K562 (cell line): ENCODE data around the gene HDLBP. TPM values are rescaled to one million over a fixed set of nuclear protein-coding genes. Genes with fewer than 3 reads are reported as not detected.

Experiments
- CHAMP1 ChIP-seq: fragments of 450-650 bp; IDR thresholded peaks from 2 replicates; pipeline ENCODE4 v1.6.1; 2016; ENCODE audit warnings: mild to moderate bottlenecking
- CREB5 ChIP-seq: fragments of 250-450 bp; sonication (Bioruptor Pico); IDR thresholded peaks from 2 replicates; pipeline ENCODE4 v1.5.0; 2020; ENCODE audit warnings: mild to moderate bottlenecking
- CSDE1 ChIP-seq, 2 experiments: fragments of 450-650 bp; IDR thresholded peaks; 2 replicates each; pipeline ENCODE4 v1.6.1; 2016; ENCODE audit warnings: mild to moderate bottlenecking in 1 of 2
- E2F3 ChIP-seq: fragments of 250-450 bp; sonication (Bioruptor Pico); IDR thresholded peaks from 2 replicates; pipeline ENCODE4 v1.4.0; 2020; ENCODE audit warnings: mild to moderate bottlenecking
- ETV5 ChIP-seq: sonication (generic); formaldehyde crosslinking; IDR thresholded peaks from 2 replicates; pipeline ENCODE4 v1.4.0; 2020; ENCODE audit warnings: low read depth, mild to moderate bottlenecking, missing genetic modification reagents
- FOXJ3 ChIP-seq: sonication (generic); formaldehyde crosslinking; IDR thresholded peaks from 2 replicates; pipeline ENCODE4 v1.4.0; 2020; ENCODE audit warnings: mild to moderate bottlenecking, missing genetic modification reagents
- FOXO4 ChIP-seq: fragments of 450-650 bp; formaldehyde crosslinking; IDR thresholded peaks from 2 replicates; pipeline ENCODE4 v1.4.0; 2020; ENCODE audit warnings: mild to moderate bottlenecking, moderate library complexity
- HDAC6 ChIP-seq: IDR thresholded peaks from 2 replicates; pipeline ENCODE4 v1.6.1; 2012; ENCODE audit warnings: low read depth, mild to moderate bottlenecking, control low read depth, inconsistent platforms, low read length, moderate library complexity
- HNRNPH1 ChIP-seq: fragments of 200-400 bp; formaldehyde crosslinking; optimal IDR thresholded peaks from 2 replicates; pipeline ENCODE3; 2017; ENCODE audit warnings: low read depth, mild to moderate bottlenecking, low read length, moderate library complexity
- KLF16 ChIP-seq: IDR thresholded peaks from 2 replicates; pipeline ENCODE4 v1.6.1; 2016; ENCODE audit warnings: antibody characterized with exemption
- LEF1 ChIP-seq: fragments of 450-650 bp; IDR thresholded peaks from 2 replicates; pipeline ENCODE4 v1.6.1; 2016; ENCODE audit warnings: mild to moderate bottlenecking
- MTA2 ChIP-seq: fragments of 450-650 bp; IDR thresholded peaks from 2 replicates; pipeline ENCODE4 v1.6.1; 2016; ENCODE audit warnings: low read depth
- NCOA4 ChIP-seq: fragments of 450-650 bp; IDR thresholded peaks from 2 replicates; pipeline ENCODE4 v1.6.1; 2018; ENCODE audit warnings: mild to moderate bottlenecking; ENCODE audit not compliant: partially characterized antibody
- NCOR1 ChIP-seq: fragments of 450-650 bp; IDR thresholded peaks from 2 replicates; pipeline ENCODE4 v1.6.1; 2016; ENCODE audit warnings: mild to moderate bottlenecking, moderate library complexity
- PRPF4 ChIP-seq: fragments of 200-400 bp; formaldehyde crosslinking; IDR thresholded peaks from one replicate; pipeline ENCODE4 v1.6.1; 2017; ENCODE audit warnings: low read length, low read depth, mild to moderate bottlenecking; ENCODE audit not compliant: insufficient read depth, poor library complexity, severe bottlenecking
- PTBP1 ChIP-seq: fragments of 200-400 bp; formaldehyde crosslinking; IDR thresholded peaks from 2 replicates; pipeline ENCODE4 v1.6.1; 2017; ENCODE audit warnings: low read depth, low read length
- RAD21 ChIP-seq, 2 experiments: fragments of 250-450 bp in 1 of 2; fragments of 450-650 bp in 1 of 2; sonication (Bioruptor Pico) in 1 of 2; formaldehyde crosslinking in 1 of 2; IDR thresholded peaks in 1 of 2; conservative IDR thresholded peaks in 1 of 2; 2 replicates each; pipeline versions ENCODE4 v1.4.0 to v1.8.0; 2020 to 2022; ENCODE audit warnings: mild to moderate bottlenecking in 2 of 2, moderate library complexity in 1 of 2
- SMC3 ChIP-seq: conservative IDR thresholded peaks from 2 replicates; pipeline ENCODE4 v1.6.1; 2011; ENCODE audit warnings: low read depth, low read length, improper control_type of control experiment; ENCODE audit not compliant: insufficient read depth
- TAL1 ChIP-seq: fragments of 450-650 bp; IDR thresholded peaks from 2 replicates; pipeline ENCODE4 v1.6.1; 2016; ENCODE audit warnings: mild to moderate bottlenecking
- USF1 ChIP-seq: sonication (generic); formaldehyde crosslinking; IDR thresholded peaks from 2 replicates; pipeline ENCODE4 v1.9.0; 2022; ENCODE audit warnings: mild to moderate bottlenecking, missing genetic modification reagents
- ZNF384 ChIP-seq: IDR thresholded peaks from 2 replicates; pipeline ENCODE4 v1.6.1; 2012; ENCODE audit warnings: low read depth, low read length, improper control_type of control experiment
- ZNF586 ChIP-seq: fragments of 450-650 bp; formaldehyde crosslinking; conservative IDR thresholded peaks from 2 replicates; pipeline ENCODE4 v1.4.0; 2020; ENCODE audit warnings: mild to moderate bottlenecking, moderate library complexity
- ZNF785 ChIP-seq: fragments of 250-450 bp; sonication (Bioruptor Pico); IDR thresholded peaks from 2 replicates; pipeline ENCODE4 v1.4.0; 2020; ENCODE audit warnings: mild to moderate bottlenecking
- ZSCAN29 ChIP-seq: fragments of 450-650 bp; IDR thresholded peaks from 2 replicates; pipeline ENCODE4 v1.6.1; 2017
- polyA plus RNA-seq, 8 experiments: library from polyadenylated mRNA; depleted of rRNA in 4 of 8; stranded (reverse) in 5 of 8; unstranded in 3 of 8; fragments of >200 nt; fragmentation: Nextera tagmentation in 2 of 8; fragmentation: Illumina TruSeq in 1 of 8; extraction: Ambion mirVana in 2 of 8; extraction: Trizol in 1 of 8; gene quantifications; 2 replicates each; pipeline versions ENCODE4 v1.2.1 to v1.2.3, GENCODE V29; 2011 to 2014; ENCODE audit warnings: inconsistent platforms in 1 of 8, missing spikeins in 1 of 8
- total RNA-seq, 7 experiments: library from RNA; depleted of rRNA in 6 of 7; stranded (reverse); fragments of >200 nt in 6 of 7; fragmentation: Illumina TruSeq in 2 of 7; extraction: Trizol in 2 of 7; gene quantifications; 2 replicates each; pipeline versions ENCODE4 v1.2.1 to v1.2.3, GENCODE V29; 2011 to 2021; ENCODE audit warnings: low replicate concordance in 1 of 7

The HDLBP gene
- total and polyA plus RNA-seq, 9 of the 15 experiments (the other 6 are each of a cell fraction or from before 2014, with no cell fraction given), result 24.4 to 378 (median 146) TPM

GRCh38 chr2:241315093-241315878, at the start of gene HDLBP (continued):
- TF ChIP-seq CHAMP1 (no peak), RAD21 (CRISPR knock-in tag; conservative IDR thresholded peaks at IDR 0.05 in 1 of 2, IDR thresholded peaks at IDR 0.05 in 1 of 2) (0 out of 4 replicates have a peak, but pooled peaks of 1 of the 2 experiments have one; percentile 2), ZNF785 (no peak), NCOA4 (no peak), FOXJ3 (CRISPR knock-in tag) (no peak), MTA2 (no peak), ZNF384 (no peak), CREB5 (CRISPR knock-in tag) (no peak), ETV5 (CRISPR knock-in tag) (no peak), FOXO4 (CRISPR knock-in tag) (no peak), HNRNPH1 (no peak), HDAC6 (no peak), KLF16 (no peak), CSDE1 (IDR thresholded peaks at IDR 0.05) (no peak), E2F3 (CRISPR knock-in tag) (peak; percentile 47; the same call in 1 of the 2 replicates), TAL1 (no peak), ZNF586 (CRISPR knock-in tag) (no peak), LEF1 (peak; percentile 55; the same call in 1 of the 2 replicates), SMC3 (no peak), NCOR1 (no peak), PRPF4 (peak; percentile 67), USF1 (peak; percentile 98), PTBP1 (no peak), ZSCAN29 (no peak)
